ENCODE data around the gene PUS7.
"Not testable (repeated sequence)": the region's sequence is repeated elsewhere in the genome, so short reads cannot be mapped to it uniquely, and the experiment has no call there.

The PUS7 gene, protein sequence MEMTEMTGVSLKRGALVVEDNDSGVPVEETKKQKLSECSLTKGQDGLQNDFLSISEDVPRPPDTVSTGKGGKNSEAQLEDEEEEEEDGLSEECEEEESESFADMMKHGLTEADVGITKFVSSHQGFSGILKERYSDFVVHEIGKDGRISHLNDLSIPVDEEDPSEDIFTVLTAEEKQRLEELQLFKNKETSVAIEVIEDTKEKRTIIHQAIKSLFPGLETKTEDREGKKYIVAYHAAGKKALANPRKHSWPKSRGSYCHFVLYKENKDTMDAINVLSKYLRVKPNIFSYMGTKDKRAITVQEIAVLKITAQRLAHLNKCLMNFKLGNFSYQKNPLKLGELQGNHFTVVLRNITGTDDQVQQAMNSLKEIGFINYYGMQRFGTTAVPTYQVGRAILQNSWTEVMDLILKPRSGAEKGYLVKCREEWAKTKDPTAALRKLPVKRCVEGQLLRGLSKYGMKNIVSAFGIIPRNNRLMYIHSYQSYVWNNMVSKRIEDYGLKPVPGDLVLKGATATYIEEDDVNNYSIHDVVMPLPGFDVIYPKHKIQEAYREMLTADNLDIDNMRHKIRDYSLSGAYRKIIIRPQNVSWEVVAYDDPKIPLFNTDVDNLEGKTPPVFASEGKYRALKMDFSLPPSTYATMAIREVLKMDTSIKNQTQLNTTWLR

DNA sequence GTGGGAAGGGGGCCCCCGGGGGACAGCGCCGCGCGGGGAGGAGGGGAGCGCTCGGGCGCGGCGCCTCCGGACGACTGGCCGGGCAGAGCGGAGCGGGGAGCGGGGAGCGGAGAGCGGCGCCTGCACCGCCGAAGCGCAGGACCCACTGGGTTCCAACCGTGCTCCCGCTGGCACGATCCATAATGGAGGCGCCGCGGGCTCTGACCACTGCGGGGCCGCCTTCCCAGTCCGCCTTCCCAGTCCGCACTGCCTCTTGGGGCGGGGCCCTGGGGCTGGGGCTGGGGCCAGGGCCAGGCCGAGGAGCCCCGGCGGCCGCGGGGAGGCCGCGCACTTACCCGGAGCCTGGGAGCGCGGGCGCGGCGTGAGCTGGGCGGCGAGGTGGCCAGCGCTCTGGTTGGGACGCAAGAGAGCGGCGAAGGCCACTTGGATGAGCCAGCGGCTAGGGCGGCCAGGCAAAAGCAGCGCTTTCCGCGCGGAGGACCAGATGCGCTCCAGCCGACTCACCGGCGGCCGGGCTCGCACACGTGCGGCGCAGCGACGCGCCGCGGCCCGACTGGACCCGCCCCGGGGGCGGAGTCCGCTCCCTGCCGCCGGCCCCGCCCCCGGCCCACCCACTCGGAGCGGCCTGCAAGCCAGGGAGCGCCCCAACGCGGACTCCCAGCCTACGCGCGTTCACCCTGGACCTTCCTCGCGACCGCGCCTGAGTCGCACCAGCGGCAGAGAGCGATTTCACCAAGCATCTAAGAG, at the start of gene PUS7:
Gene PUS7 (minus strand): TSS at position 555 of the 747 bp plus-strand sequence. CDS start 13,759 bp downstream, outside the sequence.
- peak; percentile 92 for DNase-seq

DNA sequence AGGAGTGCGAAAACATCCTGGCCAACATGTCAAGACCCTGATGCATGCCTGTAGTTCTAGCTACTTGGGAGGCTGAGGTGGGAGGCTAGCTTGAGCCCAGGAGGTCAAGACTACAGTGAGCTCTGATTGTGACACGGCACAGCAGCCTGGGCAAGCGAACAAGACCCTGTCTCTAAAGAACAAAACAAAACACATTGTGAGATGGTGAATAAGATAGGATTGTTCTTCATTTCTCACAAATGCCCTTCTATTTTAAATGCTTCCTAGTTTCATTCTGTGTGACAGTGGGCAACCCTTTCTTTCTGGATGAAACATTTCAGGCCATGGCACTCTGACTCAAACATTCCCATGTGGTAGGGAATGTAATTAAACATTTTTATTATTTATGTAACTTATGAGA, 45.8 kb upstream of the PUS7 start:
- no peak for DNase-seq

DNA sequence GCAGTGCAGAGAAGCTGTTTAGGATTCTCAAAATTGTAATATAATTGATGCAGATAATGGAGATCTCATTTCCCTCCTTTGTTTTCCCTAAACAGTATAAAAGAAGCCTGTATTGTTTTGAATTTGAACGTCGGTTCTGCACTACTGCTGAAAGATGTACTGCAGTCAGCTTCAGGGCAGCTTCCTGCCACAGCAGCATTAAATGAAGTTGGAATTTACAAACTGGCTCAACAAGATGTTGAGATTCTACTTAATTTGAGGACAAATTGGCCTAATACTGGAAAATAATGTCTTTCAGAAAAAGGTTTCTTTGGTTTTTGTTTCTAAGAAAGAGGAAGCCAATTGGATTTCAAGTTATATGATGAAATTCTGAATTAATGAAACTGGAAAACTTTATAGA, 45.0 kb upstream of the PUS7 start:
- no peak for DNase-seq

- no peak for DNase-seq
Observed at GRCh38 chr7:105565190-105565589, 43.1 kb upstream of the PUS7 start.

GRCh38 chr7:105559926-105560325, 37.9 kb upstream of the PUS7 start:
- no peak for DNase-seq

- no peak for DNase-seq
Observed at GRCh38 chr7:105538339-105538738, 16.3 kb upstream of the PUS7 start.

- no peak for DNase-seq
Observed at GRCh38 chr7:105532709-105533460, 10.8 kb upstream of the PUS7 start.

GRCh38 chr7:105531792-105532671, 10.0 kb upstream of the PUS7 start, which contains the start of gene RINT1:
Gene RINT1, plus strand, starts transcription at chr7:105532201. Its CDS starts 115 bp downstream, at chr7:105532316.
- DNase-seq = peak; percentile 85

- no peak for DNase-seq
Observed at GRCh38 chr7:105530546-105530945, 8.5 kb upstream of the PUS7 start.

DNA sequence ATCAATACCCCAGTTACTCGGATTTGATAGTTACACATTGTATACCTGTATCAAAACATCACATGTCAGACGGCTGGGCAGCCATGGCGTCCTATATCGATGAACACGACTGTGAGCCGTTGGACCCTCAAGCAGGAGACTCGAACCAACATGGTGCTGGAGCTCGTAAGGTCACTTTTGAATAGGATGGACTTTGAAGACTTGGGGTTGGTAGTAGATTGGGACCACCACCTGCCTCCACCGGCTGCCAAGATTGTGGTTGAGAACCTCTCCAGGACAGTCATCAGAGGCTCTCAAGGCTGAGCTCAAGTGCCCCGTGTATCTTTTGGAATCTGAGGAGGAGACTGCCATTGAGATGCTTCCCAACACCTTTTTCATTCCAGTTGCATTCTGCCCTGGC, 8.1 kb upstream of the PUS7 start:
- no peak for DNase-seq

DNA sequence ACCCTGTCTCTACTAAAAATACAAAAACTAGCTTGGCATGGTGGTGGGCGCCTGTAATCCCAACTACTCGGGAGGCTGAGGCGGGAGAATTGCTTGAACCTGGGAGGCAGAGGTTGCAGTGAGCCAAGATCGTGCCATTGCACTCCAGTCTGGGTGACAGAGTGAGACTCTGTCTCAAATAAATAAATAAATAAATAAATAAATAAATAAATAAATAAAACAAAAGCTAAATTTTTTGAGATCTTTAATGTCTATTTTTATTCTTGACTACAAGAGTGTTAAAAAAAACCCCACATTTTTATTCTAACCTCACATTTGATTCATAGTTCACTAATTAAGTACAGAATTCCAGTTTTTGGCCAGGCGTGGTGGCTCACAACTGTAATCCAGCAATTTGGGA, 5.7 kb upstream of the PUS7 start:
- not testable (repeated sequence) for DNase-seq

GRCh38 chr7:105524840-105525239, 2.8 kb upstream of the PUS7 start:
- DNase-seq = no peak

DNA sequence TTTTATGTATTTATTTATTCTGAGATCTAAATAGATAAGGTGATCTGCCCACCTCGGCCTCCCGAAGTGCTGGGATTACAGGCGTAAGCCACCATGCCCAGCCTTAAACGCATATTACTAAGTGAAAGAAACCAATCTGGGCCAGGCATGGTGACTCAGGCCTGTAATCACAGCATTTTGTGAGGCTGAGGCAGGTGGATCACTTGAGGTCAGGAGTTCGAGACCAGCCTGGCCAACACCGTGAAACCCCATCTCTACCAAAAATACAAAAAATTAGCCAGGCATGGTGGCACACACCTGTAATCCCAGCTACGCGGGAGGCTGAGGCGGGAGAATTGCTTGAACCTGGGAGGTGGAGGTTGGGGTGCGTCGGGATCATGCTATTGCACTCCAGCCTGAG, 2.4 kb upstream of the PUS7 start:
- not testable (repeated sequence) for DNase-seq

- DNase-seq = peak; percentile 74
Observed at GRCh38 chr7:105521027-105521716, 899 bp downstream of the PUS7 start.

DNA sequence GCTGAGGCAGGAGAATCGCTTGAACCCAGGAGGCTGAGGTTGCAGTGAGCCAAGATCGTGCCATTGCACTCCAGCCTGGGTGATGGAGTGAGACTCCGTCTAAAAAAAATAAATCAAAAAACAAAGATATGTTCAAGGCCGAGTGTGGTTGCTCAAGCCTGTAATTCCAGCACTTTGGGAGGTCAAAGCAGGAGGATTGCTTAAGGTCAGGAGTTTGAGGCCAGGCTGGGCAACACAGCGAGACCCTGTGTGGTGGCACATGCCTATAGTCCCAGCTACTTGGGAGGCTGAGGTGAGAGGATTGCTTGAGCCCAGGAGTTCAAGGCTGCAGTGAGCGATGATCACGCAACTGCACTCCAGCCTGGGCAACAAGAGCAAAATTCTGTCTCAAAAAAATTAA, 1.5 kb downstream of the PUS7 start:
- DNase-seq = not testable (repeated sequence)

DNA sequence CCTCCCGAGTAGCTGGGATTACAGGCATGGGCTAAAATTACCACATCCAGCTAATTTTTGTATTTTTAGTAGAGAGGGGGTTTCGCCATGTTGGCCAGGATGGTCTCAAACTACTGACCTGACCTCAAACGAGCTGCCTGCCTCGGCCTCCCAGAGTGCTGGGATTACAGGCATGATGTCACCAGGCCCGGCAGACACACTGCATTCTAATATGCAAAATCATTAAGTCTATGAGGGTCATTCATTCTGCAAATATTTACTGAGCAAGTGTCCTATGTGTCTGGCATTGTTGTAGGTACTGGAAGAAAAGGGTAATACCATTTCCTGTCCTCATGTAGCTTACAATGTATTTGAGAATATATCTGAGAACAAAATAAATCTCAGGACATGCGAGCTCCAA, 2.7 kb downstream of the PUS7 start:
- no peak for DNase-seq

DNA sequence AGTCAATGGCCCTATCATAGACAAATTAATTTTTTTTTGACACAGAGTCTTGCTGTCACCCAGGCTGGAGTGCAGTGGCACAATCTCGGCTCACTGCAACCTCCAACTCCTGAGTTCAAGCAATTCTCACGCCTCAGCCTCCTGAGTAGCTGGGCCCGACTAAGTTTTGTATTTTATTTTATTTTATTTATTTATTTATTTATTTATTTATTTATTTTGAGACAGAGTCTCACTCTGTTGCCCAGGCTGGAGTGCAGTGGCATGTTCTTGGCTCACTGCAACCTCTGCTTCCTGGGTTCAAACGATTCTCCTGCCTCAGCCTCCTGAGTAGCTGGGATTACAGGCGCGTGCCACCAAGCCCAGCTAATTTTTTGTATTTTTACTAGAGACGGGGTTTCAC, 6.5 kb downstream of the PUS7 start:
- not testable (repeated sequence) for DNase-seq

GRCh38 chr7:105512926-105513526, 9.0 kb downstream of the PUS7 start:
- DNase-seq = no peak

- DNase-seq = no peak
Observed at GRCh38 chr7:105512415-105512814, 9.7 kb downstream of the PUS7 start.

- no peak for DNase-seq
Observed at GRCh38 chr7:105502173-105502572, 19.9 kb downstream of the PUS7 start.

- peak; percentile 11 for DNase-seq
Observed at GRCh38 chr7:105497016-105497415, 25.1 kb downstream of the PUS7 start.
